Ovary (tissue), 3 donors: ENCODE data around the gene NODAL.

ENCODE experiments used
- EP300 ChIP-seq: sonication (generic); formaldehyde crosslinking; IDR thresholded peaks from one replicate; pipeline ENCODE4 v1.6.1; 2017; ENCODE audit warnings: antibody characterized with exemption
- POLR2A ChIP-seq: fragments of 450-650 bp; IDR thresholded peaks from one replicate; pipeline ENCODE4 v1.6.1; 2017; ENCODE audit warnings: antibody characterized with exemption, mild to moderate bottlenecking, moderate library complexity
- TF ChIP-seq, protein P1 (sequence below), 3 donors: fragments of 450-650 bp in 2 of 3; fragments of 200-600 bp in 1 of 3; IDR thresholded peaks; one replicate each; pipeline versions ENCODE4 v1.5.1 to v1.8.0; 2016 to 2022; ENCODE audit warnings: antibody characterized with exemption in 3 of 3, mild to moderate bottlenecking in 1 of 3
- donor health status: DM: no; HTN: no; CAD: no.

- TF ChIP-seq, protein P1, sequence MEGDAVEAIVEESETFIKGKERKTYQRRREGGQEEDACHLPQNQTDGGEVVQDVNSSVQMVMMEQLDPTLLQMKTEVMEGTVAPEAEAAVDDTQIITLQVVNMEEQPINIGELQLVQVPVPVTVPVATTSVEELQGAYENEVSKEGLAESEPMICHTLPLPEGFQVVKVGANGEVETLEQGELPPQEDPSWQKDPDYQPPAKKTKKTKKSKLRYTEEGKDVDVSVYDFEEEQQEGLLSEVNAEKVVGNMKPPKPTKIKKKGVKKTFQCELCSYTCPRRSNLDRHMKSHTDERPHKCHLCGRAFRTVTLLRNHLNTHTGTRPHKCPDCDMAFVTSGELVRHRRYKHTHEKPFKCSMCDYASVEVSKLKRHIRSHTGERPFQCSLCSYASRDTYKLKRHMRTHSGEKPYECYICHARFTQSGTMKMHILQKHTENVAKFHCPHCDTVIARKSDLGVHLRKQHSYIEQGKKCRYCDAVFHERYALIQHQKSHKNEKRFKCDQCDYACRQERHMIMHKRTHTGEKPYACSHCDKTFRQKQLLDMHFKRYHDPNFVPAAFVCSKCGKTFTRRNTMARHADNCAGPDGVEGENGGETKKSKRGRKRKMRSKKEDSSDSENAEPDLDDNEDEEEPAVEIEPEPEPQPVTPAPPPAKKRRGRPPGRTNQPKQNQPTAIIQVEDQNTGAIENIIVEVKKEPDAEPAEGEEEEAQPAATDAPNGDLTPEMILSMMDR (IDR thresholded peaks at IDR 0.05): no peak
- TF ChIP-seq POLR2A (no peak), EP300 (no peak)
Observed at GRCh38 chr10:70458329-70459060, 17.0 kb upstream of the NODAL start.
